Measurements from ENCODE around the gene NEU3. TPM values are rescaled to one million over a fixed set of nuclear protein-coding genes. Genes with fewer than 3 reads are reported as not detected.

The NEU3 gene
- total and polyA plus RNA-seq, 2 of the 13 experiments (the other 11 are each of a cell fraction or from before 2014, with no cell fraction given): 6.3 to 15.3 TPM

DNA sequence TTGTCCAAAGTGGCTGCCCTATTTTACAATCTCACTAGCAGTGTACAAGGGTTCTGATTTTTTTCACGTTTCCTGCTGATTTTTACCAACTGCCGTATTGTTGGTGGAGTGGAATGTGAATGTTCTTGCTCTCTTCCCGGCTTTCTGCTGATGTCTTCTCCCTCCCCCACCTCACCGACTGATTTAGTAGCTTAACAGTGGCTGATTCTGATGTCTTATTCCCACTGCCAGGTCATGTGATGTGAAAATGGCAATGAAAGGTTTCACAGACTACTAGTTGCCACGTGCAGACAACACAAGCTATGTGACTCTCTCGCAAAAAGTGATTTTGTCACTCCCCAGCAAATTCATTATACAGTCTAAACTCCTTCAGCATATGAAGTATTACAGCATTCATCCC, 17.3 kb upstream of the NEU3 start:
- Histone ChIP-seq H3K27ac (ENCODE audit: extremely low read length, insufficient read depth, low read length) (no peak overlapping the region), H2AFZ (ENCODE audit: low read length) (no peak overlapping the region), H3K9ac (ENCODE audit: insufficient read depth, low read depth, low read length) (no peak overlapping the region), H3K27me3 (ENCODE audit: control insufficient read depth in 1 of 2, insufficient read depth in 2 of 2, low read length in 2 of 2) (no peaks in the 10 kb centered on the region), H3K36me3 (replicated peaks in 1 of 2; ENCODE audit: control insufficient read depth in 1 of 2, insufficient read depth in 2 of 2, low read length in 2 of 2) (peaks cover 20 to 77% of the 10 kb centered on the region in 2 experiments), H3K79me2 (ENCODE audit: insufficient read depth, low read length) (no peaks in the 10 kb centered on the region), H4K20me1 (ENCODE audit: insufficient read depth, low read length) (peaks cover 4% of the 10 kb centered on the region; the same call in 1 of the 2 replicates), H3K9me3 (ENCODE audit: low read length) (no peaks in the 10 kb centered on the region), H3K4me3 (replicated peaks in 1 of 3; ENCODE audit: insufficient read depth in 1 of 3, low read depth in 2 of 3, low read length in 3 of 3) (no peak overlapping the region), H3K4me1 (ENCODE audit: insufficient read depth, low read length) (peaks cover 11% of the 10 kb centered on the region), H3K4me2 (ENCODE audit: low read depth, low read length) (no peak overlapping the region)
- DNase-seq (ENCODE audit: low spot score) (no peak), ATAC-seq (no peak), FAIRE-seq (no peak)
- TF ChIP-seq NFIC (IDR thresholded peaks at IDR 0.05; ENCODE audit: low read length) (no peak), ZNF510 (CRISPR knock-in tag; IDR thresholded peaks at IDR 0.05; ENCODE audit: low read depth) (no peak), ZNF768 (CRISPR knock-in tag; IDR thresholded peaks at IDR 0.05) (no peak), SSRP1 (CRISPR knock-in tag; IDR thresholded peaks at IDR 0.05) (no peak), ZNF776 (CRISPR knock-in tag; IDR thresholded peaks at IDR 0.05) (no peak), EZH2 (conservative IDR thresholded peaks at IDR 0.05; ENCODE audit: low read depth, low read length) (no peak), RARG (CRISPR knock-in tag; IDR thresholded peaks at IDR 0.05; ENCODE audit: low read depth) (no peak), ZSCAN31 (CRISPR knock-in tag; IDR thresholded peaks at IDR 0.05; ENCODE audit: low read depth) (no peak), KLF15 (CRISPR knock-in tag; IDR thresholded peaks at IDR 0.05; ENCODE audit: borderline replicate concordance) (no peak), EP300 (IDR thresholded peaks at IDR 0.05; ENCODE audit: low read depth in 2 of 2, low read length in 2 of 2) (no peak), EP300 (CRISPR knock-in tag; IDR thresholded peaks at IDR 0.05; ENCODE audit: borderline replicate concordance) (no peak), FOXK2 (IDR thresholded peaks at IDR 0.05) (no peak)
- no TSS peak for BruUV-seq (replicated peaks)
- in situ Hi-C loops (cut with HindIII; ENCODE audit: extremely low pct_ligation_motif_present, low pct_unique_long_range_greater_than_20kb): no loop called here
- intact Hi-C loops (cut with micrococcal nuclease; ENCODE audit: unreplicated experiment): no loop called here
- CTCF ChIA-PET (ENCODE audit: low intra/inter-chr PET ratio, low total read pairs): no interaction called here
- POLR2A ChIA-PET: no interaction called here
- 94% methylated on average over 6 of the region's 6 CpGs for WGBS (ENCODE audit: low lambda C conversion rate)

DNA sequence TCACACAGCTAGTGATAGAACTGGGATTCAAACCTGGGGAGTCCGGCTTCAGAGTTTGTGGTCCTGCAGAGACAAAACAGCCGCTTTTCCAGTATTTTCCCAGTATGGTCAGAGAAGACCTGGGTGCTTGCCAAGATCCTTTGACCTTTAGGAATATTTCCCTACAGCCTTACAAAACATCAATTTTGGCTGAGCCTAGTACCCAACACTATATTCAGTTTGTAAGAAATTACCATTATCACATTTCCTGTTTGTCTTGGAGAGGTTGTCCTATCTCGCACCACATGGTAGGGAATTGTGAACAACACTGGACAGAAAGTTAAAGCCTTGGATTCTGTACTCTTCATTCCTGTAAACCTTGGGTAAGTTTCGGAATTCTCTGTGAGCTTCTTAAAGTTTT, 10.7 kb upstream of the NEU3 start:
- Histone ChIP-seq H3K27ac (ENCODE audit: extremely low read length, insufficient read depth, low read length) (no peak overlapping the region), H3K4me3 (replicated peaks in 1 of 3; ENCODE audit: insufficient read depth in 1 of 3, low read depth in 2 of 3, low read length in 3 of 3) (no peak overlapping the region), H3K9me3 (ENCODE audit: low read length) (no peaks in the 10 kb centered on the region), H3K9ac (ENCODE audit: insufficient read depth, low read depth, low read length) (no peak overlapping the region), H3K4me2 (ENCODE audit: low read depth, low read length) (no peak overlapping the region), H2AFZ (ENCODE audit: low read length) (no peak overlapping the region), H3K36me3 (replicated peaks in 1 of 2; ENCODE audit: control insufficient read depth in 1 of 2, insufficient read depth in 2 of 2, low read length in 2 of 2) (peaks cover 14 to 40% of the 10 kb centered on the region in 2 experiments), H3K79me2 (ENCODE audit: insufficient read depth, low read length) (no peaks in the 10 kb centered on the region), H3K27me3 (ENCODE audit: control insufficient read depth in 1 of 2, insufficient read depth in 2 of 2, low read length in 2 of 2) (no peaks in the 10 kb centered on the region), H4K20me1 (ENCODE audit: insufficient read depth, low read length) (no peaks in the 10 kb centered on the region), H3K4me1 (ENCODE audit: insufficient read depth, low read length) (peaks cover 40% of the 10 kb centered on the region)
- no peak for ATAC-seq
- WGBS (ENCODE audit: low lambda C conversion rate): 99% methylated on average over 4 of the region's 4 CpGs
- DNase-seq (ENCODE audit: low spot score): no peak
- TF ChIP-seq ZNF629 (CRISPR knock-in tag; conservative IDR thresholded peaks at IDR 0.05) (0 out of 2 replicates have a peak, but pooled peaks have one; percentile 23), IRF9 (CRISPR knock-in tag; IDR thresholded peaks at IDR 0.05; ENCODE audit: borderline replicate concordance) (no peak)
- no peak for FAIRE-seq
- in situ Hi-C loops (cut with HindIII; ENCODE audit: extremely low pct_ligation_motif_present, low pct_unique_long_range_greater_than_20kb): no loop called here
- CTCF ChIA-PET (ENCODE audit: low intra/inter-chr PET ratio, low total read pairs): no interaction called here
- no TSS peak for BruUV-seq (replicated peaks)
- POLR2A ChIA-PET: no interaction called here
- intact Hi-C loops (cut with micrococcal nuclease; ENCODE audit: unreplicated experiment): no loop called here
